Activated naive CD8-positive, alpha-beta T cell treated with anti-CD3 and anti-CD28 coated beads for 36 hours (primary cell): ENCODE measurements around the gene RHNO1. TPM values are rescaled to one million over a fixed set of nuclear protein-coding genes. Genes with fewer than 3 reads are reported as not detected.
A peak's percentile ranks its signal among the peaks of the same experiment; 100 is the strongest.
"Not testable (repeated sequence)": the region's sequence is repeated elsewhere in the genome, so short reads cannot be mapped to it uniquely, and the experiment has no call there.

Experiments used
- DNase-seq: peaks from one replicate; pipeline ENCODE4 v3.0.0; 2021
- H3K27ac Mint-ChIP-seq: one replicate; pipeline ENCODE4 v1.8.0; 2022; ENCODE audit warnings: mild to moderate bottlenecking, moderate library complexity, mixed read lengths
- H3K27me3 Mint-ChIP-seq: one replicate; pipeline ENCODE4 v1.8.0; 2022; ENCODE audit warnings: mild to moderate bottlenecking, mixed read lengths
- H3K36me3 Mint-ChIP-seq: one replicate; pipeline ENCODE4 v1.8.0; 2021; ENCODE audit warnings: mild to moderate bottlenecking, mixed read lengths
- H3K4me1 Mint-ChIP-seq: one replicate; pipeline ENCODE4 v1.8.0; 2021; ENCODE audit warnings: mixed read lengths
- H3K4me3 Mint-ChIP-seq: one replicate; pipeline ENCODE4 v1.8.0; 2022; ENCODE audit warnings: mild to moderate bottlenecking, moderate library complexity, mixed read lengths
- H3K9me3 Mint-ChIP-seq: one replicate; pipeline ENCODE4 v1.8.0; 2022; ENCODE audit warnings: mixed read lengths
- total RNA-seq, 2 experiments: library from RNA; stranded (reverse); gene quantifications; one replicate each; pipeline ENCODE4 v1.2.3, GENCODE V29; 2021

RHNO1 gene
- total RNA-seq, 2 experiments from 2014 or later: 51.4 to 65.7 TPM

DNA sequence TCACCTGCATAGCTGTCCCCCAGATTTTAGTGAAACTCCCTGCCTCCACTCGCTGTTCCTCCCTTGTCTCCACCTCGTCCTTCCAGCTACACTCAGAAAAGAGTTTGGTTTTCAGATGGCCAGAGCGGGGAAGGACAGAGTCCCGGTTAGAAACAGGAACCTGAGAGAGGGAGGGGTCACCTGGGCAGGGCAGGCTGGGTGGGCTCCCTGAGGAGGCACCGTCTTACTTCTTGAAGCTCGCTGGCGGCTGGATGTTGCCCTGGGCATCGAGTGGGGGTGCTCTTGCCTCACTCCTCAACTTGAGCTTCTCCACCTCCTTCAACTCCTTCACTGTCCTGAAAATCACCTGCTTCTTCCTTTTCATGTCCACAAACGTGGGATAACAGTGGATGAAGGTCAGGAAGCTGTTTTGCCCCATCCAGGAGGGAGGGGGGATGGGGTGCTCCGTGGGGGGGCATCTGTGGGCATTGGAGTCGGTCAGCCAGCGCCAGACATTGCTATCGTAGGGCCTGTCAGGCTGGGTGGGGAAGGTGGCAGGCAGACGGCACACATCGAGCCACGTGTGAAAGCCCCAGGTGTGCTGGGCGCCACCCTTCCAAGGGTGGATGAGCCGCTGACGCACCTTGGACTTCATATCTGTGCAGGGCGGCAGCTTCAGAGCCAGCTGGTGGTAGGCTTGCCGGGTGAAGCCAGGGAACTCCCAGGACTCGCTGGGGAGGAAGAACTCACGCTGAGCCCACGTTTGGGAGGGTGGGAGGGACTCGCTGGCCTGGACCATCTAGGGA, 22.2 kb upstream of the RHNO1 start:
- H3K4me3 Mint-ChIP-seq: no peak overlapping the region

GRCh38 chr12:2855546-2855945, 21.5 kb upstream of the RHNO1 start:
- Mint-ChIP-seq H3K27ac (no peak overlapping the region), H3K9me3 (no peaks in the 10 kb centered on the region), H3K4me3 (no peak overlapping the region), H3K4me1 (no peaks in the 10 kb centered on the region), H3K36me3 (peaks cover 7% of the 10 kb centered on the region), H3K27me3 (no peaks in the 10 kb centered on the region)
- no peak for DNase-seq

More for the DNA sequence above, 22.2 kb upstream of the RHNO1 start:
- no peaks in the 10 kb centered on the region for H3K4me1 Mint-ChIP-seq
- no peaks in the 10 kb centered on the region for H3K9me3 Mint-ChIP-seq
- H3K27ac Mint-ChIP-seq: no peak overlapping the region
- DNase-seq: no peak
- H3K27me3 Mint-ChIP-seq: no peaks in the 10 kb centered on the region
- peaks cover 2% of the 10 kb centered on the region for H3K36me3 Mint-ChIP-seq

GRCh38 chr12:2856051-2856450, 21.0 kb upstream of the RHNO1 start:
- Mint-ChIP-seq H3K4me1 (no peaks in the 10 kb centered on the region), H3K36me3 (peaks cover 7% of the 10 kb centered on the region), H3K27me3 (no peaks in the 10 kb centered on the region), H3K9me3 (no peaks in the 10 kb centered on the region), H3K27ac (no peak overlapping the region), H3K4me3 (no peak overlapping the region)
- no peak for DNase-seq

DNA sequence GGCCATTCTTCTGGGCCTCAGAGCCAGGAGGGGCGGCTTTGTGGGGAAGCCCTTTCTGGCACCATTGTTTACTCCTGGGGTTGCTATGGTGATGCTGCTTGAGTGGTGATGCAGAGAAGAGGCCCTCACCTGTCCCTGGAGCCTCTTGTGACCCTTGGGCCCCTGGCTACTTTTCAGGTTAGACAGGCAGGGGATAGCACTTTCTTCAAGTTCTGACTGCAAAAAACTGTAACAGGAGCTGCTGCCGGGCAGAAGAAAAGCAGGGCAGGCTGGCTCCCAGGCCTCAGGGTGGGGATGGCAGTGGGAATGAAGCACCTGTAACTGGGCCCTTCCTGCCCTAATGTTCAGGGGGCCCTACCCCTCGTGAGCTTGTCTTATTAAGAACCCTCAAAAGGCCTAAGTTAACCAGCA, 20.0 kb upstream of the RHNO1 start, which contains the start of gene TEX52:
TEX52 (minus strand) TSS at position 19 of the 411 bp plus-strand sequence; CDS start at position 6, 13 bp downstream.
- Mint-ChIP-seq H3K9me3 (no peaks in the 10 kb centered on the region), H3K4me1 (no peaks in the 10 kb centered on the region), H3K27ac (peak within 1 kb of the TSS; percentile 75), H3K4me3 (no peak within 1 kb of the TSS), H3K36me3 (peaks cover 7% of the 10 kb centered on the region), H3K27me3 (no peaks in the 10 kb centered on the region)
- DNase-seq: no peak

GRCh38 chr12:2857576-2857975, 19.4 kb upstream of the RHNO1 start:
- H3K4me3 Mint-ChIP-seq: no peak overlapping the region
- no peaks in the 10 kb centered on the region for H3K27me3 Mint-ChIP-seq
- H3K27ac Mint-ChIP-seq: no peak overlapping the region

DNA sequence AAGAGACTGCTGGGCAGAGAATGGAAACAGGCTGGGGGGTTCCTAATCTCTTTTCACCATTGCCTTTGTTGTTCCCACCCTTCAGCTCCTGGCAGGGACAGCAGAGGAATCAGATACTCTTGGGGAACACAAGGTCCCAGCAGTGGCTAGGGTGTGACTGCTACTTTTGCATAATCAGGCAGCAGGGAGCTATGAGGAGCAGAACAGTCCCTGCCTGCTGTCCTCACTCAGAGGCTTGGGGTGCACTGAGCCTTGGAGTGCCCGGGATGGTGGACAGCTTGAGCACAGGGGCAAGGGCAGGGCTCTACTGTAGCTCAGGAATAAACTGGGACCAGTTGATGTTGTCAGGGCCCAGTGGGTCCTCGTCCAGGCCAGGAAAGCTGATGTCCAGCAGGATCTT, 18.7 kb upstream of the RHNO1 start:
- Mint-ChIP-seq H3K4me1 (no peaks in the 10 kb centered on the region), H3K27ac (no peak overlapping the region), H3K4me3 (no peak overlapping the region), H3K9me3 (no peaks in the 10 kb centered on the region), H3K36me3 (peaks cover 12% of the 10 kb centered on the region), H3K27me3 (no peaks in the 10 kb centered on the region)
- no peak for DNase-seq

More at GRCh38 chr12:2857576-2857975, 19.4 kb upstream of the RHNO1 start:
- peaks cover 8% of the 10 kb centered on the region for H3K36me3 Mint-ChIP-seq
- no peaks in the 10 kb centered on the region for H3K9me3 Mint-ChIP-seq
- H3K4me1 Mint-ChIP-seq: no peaks in the 10 kb centered on the region
- DNase-seq: no peak

- H3K27ac Mint-ChIP-seq: no peak overlapping the region
Measured at GRCh38 chr12:2858944-2859421, 18.0 kb upstream of the RHNO1 start.

DNA sequence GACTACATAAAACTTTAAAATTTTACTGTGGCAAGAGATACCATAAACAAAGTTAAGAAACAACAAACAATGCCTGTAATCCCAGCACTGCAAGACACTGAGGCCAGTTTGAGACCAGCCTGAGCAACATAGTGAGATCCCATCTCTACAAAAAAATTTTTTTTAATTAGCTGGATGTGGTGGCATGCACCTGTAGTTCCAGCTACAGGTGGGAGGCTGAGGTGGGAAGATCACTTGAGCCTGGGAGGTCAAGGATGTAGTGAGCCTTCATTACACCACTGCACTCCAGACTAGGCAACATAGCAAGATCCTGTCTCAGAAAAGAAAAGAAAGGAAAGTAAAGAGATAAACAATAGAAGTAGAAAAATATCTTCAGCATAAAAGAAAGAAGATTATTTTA, 16.9 kb upstream of the RHNO1 start:
- no peak overlapping the region for H3K27ac Mint-ChIP-seq
- no peaks in the 10 kb centered on the region for H3K9me3 Mint-ChIP-seq
- no peaks in the 10 kb centered on the region for H3K4me1 Mint-ChIP-seq
- no peak for DNase-seq
- H3K27me3 Mint-ChIP-seq: no peaks in the 10 kb centered on the region
- H3K36me3 Mint-ChIP-seq: peaks cover 24% of the 10 kb centered on the region
- no peak overlapping the region for H3K4me3 Mint-ChIP-seq

More at GRCh38 chr12:2858944-2859421, 18.0 kb upstream of the RHNO1 start:
- Mint-ChIP-seq H3K4me1 (no peaks in the 10 kb centered on the region), H3K9me3 (no peaks in the 10 kb centered on the region), H3K27me3 (no peaks in the 10 kb centered on the region), H3K36me3 (peaks cover 15% of the 10 kb centered on the region), H3K4me3 (no peak overlapping the region)
- no peak for DNase-seq

DNA sequence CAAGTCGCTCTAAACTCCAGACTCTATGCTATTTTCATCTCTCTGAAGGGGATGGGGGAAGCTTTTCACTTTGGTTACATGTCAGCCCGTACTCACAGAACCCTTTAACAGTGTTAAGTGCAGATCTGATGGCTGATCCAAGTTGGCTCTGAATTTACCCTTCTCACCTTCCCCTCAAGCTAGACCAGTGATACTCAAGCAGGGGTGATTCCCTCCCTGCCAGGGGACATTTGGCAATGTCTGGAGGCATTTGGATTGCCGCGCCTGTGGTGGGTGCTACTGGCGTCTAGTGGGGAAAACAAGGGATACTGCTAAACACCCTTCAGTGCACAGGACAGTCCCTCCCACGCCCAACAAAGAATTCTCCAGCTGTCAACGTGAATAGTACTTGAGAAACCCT, 14.1 kb upstream of the RHNO1 start:
- H3K27ac Mint-ChIP-seq: no peak overlapping the region
- peaks cover 35% of the 10 kb centered on the region for H3K36me3 Mint-ChIP-seq
- H3K9me3 Mint-ChIP-seq: no peaks in the 10 kb centered on the region
- H3K4me1 Mint-ChIP-seq: no peaks in the 10 kb centered on the region
- no peak overlapping the region for H3K4me3 Mint-ChIP-seq
- H3K27me3 Mint-ChIP-seq: no peaks in the 10 kb centered on the region
- no peak for DNase-seq

- H3K4me1 Mint-ChIP-seq, H3K4me3 Mint-ChIP-seq, H3K9me3 Mint-ChIP-seq, DNase-seq, H3K27ac Mint-ChIP-seq, H3K27me3 Mint-ChIP-seq: not testable (repeated sequence)
- peaks cover 39% of the 10 kb centered on the region for H3K36me3 Mint-ChIP-seq
Measured at GRCh38 chr12:2863402-2863801, 13.6 kb upstream of the RHNO1 start.

DNA sequence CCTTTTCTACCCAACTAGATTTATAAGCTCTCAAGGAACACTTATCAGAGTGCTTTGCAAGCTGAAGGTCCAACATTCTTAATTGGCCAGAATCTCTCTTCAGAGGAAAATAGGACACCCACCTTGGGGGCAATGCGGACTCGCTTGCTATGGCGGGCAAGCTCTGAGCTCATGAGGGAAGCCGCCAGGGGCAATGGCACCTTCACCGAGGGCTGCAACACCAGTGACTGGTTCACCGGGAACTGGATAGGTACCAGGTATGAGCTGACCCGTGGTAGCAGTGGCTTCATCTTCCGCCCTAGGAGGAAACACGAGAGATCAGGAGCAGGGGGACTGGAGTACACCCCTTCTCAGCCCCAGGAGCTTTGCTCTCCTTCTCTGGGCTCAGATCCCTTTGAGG, 12.8 kb upstream of the RHNO1 start:
- Mint-ChIP-seq H3K27ac (no peak overlapping the region), H3K4me3 (no peak overlapping the region), H3K9me3 (no peaks in the 10 kb centered on the region), H3K4me1 (peaks cover 4% of the 10 kb centered on the region), H3K27me3 (no peaks in the 10 kb centered on the region), H3K36me3 (peaks cover 43% of the 10 kb centered on the region)
- no peak for DNase-seq

GRCh38 chr12:2868986-2869632, 7.9 kb upstream of the RHNO1 start:
- H3K27ac Mint-ChIP-seq, H3K4me3 Mint-ChIP-seq, H3K27me3 Mint-ChIP-seq, DNase-seq, H3K9me3 Mint-ChIP-seq, H3K4me1 Mint-ChIP-seq: not testable (repeated sequence)
- H3K36me3 Mint-ChIP-seq: peaks cover 43% of the 10 kb centered on the region

DNA sequence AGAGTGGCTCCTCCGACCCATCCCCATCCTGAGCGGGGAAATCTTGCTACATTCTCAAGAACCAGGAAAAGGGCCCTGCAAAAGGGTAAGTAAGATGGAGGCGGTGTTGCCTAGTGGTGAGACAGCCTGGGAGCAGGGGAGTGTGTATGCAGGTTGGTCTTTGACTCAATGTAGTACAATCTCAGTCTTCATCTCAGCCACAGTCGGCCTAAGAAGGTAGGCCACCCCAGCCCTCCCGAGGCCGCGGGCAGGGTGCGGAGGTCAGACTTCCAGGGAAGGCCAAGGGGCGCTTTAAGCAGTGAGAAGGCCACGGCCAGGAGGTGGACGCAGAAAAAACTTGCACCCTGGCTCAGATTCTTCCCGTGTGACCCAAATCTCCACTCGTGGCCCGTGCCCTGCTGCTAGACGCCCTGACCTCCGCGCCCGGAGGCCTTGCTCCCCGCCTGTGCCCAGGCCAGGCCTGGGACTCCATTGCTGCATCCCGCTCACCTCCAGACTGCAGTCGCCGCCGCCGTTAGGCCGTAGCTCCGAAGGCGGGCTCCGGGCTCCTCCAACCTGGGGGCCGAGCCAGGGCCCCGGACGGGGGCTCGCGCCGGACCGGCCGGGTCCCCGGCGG, 484 bp upstream of the RHNO1 start:
- DNase-seq: peak; percentile 25
- Mint-ChIP-seq H3K36me3 (peaks cover 38% of the 10 kb centered on the region), H3K27me3 (no peaks in the 10 kb centered on the region), H3K27ac (peak overlapping the region; percentile 87), H3K9me3 (no peaks in the 10 kb centered on the region), H3K4me1 (peaks cover 25% of the 10 kb centered on the region), H3K4me3 (peak overlapping the region; percentile 92)

GRCh38 chr12:2877953-2878732, 1.1 kb downstream of the RHNO1 start:
- H3K9me3 Mint-ChIP-seq: no peaks in the 10 kb centered on the region
- peak overlapping the region; percentile 97 for H3K27ac Mint-ChIP-seq
- H3K27me3 Mint-ChIP-seq: no peaks in the 10 kb centered on the region
- H3K36me3 Mint-ChIP-seq: peaks cover 32% of the 10 kb centered on the region
- DNase-seq: no peak
- peaks cover 27% of the 10 kb centered on the region for H3K4me1 Mint-ChIP-seq
- peak overlapping the region; percentile 97 for H3K4me3 Mint-ChIP-seq

DNA sequence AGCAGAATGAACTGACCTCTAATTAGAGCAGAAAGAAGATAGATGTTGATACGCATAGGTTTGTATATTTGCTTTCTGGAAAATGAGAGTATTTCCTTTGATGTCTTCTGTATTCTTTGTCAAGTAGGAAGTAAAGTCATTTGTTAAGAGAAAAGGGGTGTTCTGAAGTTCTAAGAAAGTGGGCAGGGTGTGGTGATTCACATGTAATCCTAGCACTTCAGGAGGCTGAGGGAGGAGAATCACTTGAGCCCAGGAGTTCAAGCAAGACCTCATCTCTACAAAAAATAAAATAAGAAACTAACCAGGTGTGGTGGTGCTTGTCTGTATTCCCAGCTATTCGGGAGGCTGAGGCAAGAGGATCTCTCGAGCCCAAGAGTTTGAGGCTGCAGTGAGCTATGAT, 2.8 kb downstream of the RHNO1 start:
- H3K27ac Mint-ChIP-seq: no peak overlapping the region
- H3K27me3 Mint-ChIP-seq: no peaks in the 10 kb centered on the region
- H3K4me1 Mint-ChIP-seq: peaks cover 30% of the 10 kb centered on the region
- no peak for DNase-seq
- H3K4me3 Mint-ChIP-seq: no peak overlapping the region
- H3K9me3 Mint-ChIP-seq: no peaks in the 10 kb centered on the region
- H3K36me3 Mint-ChIP-seq: peaks cover 25% of the 10 kb centered on the region
